Activated naive CD8-positive, alpha-beta T cell treated with anti-CD3 and anti-CD28 coated beads, Interleukin-2, amount 50 U/mL, for 16 hours (primary cell): ENCODE measurements around the gene PLCL2.
"Not testable (repeated sequence)": the region's sequence is repeated elsewhere in the genome, so short reads cannot be mapped to it uniquely, and the experiment has no call there.

Source experiments
- DNase-seq: peaks from one replicate; pipeline ENCODE4 v3.0.0-alpha.2; 2020; ENCODE audit warnings: low read depth, low spot score

Gene PLCL2

DNA sequence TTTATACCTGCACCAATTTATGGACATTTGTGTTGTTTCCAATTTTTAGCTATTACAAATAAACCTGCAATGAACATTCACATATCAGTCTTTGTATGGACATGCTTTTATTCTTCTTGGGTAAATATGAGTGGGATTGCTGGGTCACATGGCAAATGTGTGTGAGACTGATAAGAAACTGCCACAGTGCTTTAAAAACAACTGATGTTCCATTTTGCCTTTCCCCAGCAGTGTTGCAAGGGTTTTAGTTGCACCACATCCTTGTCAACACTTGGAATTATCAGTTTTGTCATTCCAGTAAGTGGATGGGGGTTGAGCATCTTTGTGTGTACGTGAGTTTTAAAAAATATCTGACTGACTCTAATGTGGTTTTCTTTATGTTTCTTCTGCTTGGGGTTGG is 191.2 kb downstream of the PLCL2 start:
- DNase-seq: no peak

DNA sequence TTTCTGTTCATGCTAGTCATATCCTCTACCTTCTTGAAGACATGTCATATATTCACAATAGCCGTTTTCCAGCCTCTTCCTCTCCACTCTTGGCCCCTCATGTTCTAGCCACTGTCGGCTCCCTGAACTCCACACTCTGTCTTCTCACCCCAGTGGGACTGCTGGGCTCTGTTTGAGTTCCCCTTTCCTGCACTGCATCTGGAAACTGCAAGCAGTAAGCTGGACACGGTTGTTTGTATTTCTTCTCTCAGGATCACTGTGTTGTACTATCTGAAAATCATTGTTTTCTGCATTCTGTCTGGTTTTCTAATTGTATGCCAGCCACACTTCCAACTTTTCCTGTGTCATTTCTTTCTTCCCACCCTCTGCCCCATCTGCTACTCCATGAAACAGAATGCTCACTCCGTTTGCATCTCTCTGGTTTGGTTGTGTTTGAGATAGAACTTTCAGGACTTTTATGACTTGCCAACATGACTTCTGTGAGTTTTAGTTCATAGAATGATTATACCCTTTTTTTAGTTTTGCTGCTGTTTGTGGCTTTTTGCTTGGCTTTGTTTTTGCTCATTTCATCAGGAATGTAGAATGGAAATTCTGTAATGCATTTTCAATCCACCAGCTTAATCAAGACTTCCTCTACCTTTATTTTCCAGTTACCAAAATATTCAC is 192.3 kb downstream of the PLCL2 start:
- no peak for DNase-seq

DNA sequence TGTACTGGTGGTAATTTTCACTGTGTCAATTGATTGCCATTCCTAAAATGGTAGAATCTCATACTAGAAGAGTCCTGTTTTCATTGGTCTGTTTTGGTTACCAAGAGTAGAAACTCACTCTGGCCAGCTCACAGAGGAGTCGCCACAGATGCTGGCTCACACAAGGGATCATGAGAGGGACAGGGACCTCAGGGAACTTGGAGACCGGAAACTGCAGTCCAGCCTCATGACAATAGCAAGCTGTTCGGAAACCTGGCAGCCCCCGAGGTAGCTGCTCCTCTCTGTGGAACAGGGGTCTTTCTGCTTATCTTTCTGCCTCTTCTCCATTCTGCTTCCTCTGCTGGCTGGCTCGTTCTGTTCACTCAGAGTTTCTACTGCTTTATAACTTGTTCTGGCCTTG is 192.9 kb downstream of the PLCL2 start:
- DNase-seq: no peak

DNA sequence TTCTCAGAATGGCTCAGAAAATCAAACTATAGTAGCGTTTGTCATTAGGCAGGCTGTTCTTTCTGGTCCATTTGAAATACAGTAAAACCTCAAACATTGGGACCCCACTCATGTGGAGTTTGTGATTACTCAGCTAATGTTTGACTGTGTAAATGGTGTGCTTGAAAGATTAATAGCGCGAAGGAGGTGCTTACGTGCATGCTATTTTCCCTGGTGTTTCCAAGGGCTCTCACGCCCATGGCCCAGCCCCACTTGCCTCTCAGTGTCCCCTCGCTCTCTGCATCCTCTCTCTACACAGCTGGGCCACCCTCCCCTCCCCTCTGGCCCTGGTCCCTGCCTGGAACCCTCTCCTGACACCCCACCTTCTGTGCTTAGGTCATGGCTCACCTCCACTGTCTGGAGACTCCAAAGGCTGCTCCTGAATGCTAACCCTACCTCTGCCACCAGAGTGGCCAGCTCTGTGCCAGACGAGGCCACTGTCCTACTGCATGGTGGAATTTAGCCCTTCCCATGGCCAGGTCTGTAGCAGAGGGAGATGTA is 194.2 kb downstream of the PLCL2 start:
- no peak for DNase-seq

GRCh38 chr3:17079933-17080332 is 195.2 kb downstream of the PLCL2 start:
- DNase-seq: no peak

DNA sequence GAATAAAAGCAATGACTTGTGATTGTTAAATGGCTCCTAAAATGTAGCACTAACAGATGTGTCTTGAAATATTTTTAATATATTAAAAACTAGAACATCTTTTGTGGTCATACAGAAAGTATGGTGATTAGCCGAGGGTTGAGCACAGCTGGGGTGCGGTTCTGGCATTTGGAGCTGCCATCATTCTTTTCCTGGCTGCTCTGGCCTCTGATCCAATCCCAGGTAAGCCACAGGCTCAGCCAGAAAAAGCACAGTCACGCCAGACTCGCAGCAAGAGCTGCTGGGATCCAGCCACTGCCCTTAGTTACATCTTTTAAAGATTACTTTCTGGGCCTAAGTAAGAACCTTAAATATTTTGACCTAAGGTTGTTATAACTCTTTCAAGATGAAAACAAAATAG is 196.8 kb downstream of the PLCL2 start:
- DNase-seq: no peak

DNA sequence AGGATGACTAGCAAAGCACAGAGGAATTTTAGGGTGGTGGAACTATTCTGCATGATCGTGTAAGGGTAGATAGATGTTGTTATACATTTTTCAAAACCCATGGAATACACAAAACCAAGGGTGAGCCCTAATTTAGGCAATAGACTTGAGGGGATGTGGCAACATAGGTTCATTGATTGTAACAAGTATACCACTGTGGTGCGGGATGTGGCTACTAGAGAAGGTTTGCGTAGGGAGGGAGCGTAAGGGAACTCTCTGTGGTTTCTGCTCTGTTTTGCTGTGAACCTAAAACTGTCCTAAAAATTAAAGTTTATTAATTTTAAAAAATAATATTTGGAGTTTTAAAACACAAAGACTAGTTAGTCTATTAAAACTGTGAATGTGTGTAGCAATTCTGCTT is 202.8 kb downstream of the PLCL2 start:
- no peak for DNase-seq

DNA sequence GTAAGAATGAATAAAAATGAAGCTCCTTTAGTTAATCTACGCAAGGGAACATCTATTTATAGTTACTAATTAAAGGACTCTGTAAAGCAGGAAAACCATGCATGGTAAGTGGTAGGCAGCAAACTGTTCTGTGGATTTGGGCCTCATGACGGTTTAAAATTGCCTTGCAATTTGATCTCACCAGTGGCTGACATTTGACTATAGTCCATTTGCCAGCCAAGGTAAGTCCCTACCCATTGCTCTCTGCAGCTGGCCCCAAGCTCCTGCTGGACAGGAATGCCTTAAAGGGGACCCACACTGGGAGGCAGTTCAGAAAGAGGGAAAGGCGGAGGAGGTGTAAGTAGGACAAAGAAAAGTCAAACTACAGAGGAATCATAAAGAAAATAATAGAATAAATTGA is 203.3 kb downstream of the PLCL2 start:
- no peak for DNase-seq

DNA sequence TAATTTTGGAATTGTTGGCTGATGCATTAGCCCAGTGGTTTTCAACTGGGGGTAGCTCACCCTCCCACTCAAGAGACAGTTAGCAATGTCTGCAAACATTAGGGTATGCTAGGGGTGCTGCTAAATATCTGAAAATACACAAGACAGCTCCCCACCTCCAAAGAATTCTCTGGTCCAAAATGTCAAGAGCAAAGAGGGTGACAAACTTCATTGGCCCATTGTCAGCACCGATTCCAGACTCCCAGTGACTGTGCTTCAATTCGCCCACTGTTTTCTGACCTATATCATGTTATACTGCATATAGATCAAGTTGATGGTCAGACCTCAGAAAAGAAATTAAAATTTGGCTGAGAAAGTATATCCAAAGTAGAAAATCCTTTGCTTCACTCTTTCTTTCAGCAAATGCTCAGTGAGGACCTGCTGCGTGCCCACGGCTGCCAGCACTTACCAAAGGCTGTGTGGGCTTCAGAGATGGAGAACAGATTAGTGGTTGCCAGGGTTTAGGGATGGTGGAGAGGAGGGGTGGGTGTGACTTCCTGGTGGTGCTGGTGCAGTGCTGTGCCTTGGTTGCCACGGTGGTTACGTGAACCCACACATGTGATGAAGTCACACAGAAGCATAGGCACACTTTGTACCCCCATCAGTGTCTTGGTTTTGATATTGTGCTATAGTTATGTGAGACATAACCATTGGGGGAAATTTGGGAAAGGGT is 204.0 kb downstream of the PLCL2 start:
- DNase-seq: no peak

GRCh38 chr3:17089314-17089700 is 204.6 kb downstream of the PLCL2 start:
- no peak for DNase-seq

DNA sequence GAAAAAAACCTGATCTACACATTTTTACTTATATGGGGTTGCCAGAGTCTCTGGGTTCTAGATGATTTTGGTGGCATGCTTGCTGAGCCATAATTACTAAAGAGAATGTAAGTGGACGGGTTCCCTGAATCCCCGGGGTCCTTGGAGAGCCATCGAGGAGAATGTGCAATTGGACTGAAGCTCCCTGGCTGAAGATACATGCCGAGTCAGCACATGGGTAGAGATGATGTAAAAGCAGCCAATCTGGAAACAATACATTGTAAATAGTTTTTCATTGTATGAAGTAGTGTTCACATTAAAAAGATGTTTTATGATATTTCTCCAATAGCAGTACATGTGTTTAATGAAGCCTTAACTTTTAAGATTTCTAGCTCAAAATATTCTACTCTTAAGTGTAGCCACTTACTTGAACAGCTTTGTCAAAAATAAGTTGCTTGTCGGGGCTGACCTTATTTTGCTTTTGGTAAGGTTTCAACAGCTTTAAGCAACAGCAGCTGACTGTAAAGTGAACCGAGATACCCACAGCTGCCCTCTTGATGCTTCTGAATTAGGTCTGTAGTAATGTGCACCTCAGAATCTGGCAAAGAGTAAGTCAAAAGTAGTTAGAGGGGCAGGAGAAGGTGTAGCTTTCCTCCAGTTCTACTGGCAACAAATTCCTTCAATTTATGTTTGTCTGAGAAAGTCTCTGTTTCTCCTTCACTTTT is 205.7 kb downstream of the PLCL2 start:
- no peak for DNase-seq

DNA sequence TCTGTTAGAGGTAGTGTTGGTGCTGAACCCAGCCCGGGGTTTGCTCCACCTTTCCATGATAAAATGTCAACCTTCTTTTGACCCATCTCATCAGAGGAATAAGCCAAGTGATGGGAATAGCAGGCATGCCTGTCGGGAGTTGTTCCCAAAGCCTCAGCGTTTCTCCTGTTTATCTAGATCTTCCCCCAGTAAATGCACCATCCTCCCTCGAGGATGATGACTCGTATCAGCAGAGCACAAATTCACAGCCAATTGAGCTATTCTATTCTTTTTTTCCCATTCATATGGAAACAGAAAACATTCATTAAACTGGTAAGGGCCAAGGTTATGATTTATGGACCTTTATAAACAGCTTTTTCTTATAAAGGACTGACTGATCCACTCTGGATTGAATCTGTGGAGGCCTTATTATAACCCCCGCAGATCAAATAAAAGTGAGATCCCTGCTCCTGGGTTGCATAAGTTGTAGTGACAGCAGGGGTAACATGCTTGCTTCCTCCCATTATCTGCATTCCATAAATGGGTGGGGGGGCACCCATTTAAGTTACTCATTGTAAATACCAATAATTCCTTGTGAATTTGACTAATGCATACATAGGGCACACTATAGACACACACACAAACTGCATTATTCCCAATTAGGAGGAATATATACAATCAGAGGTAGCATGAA is 207.3 kb downstream of the PLCL2 start:
- no peak for DNase-seq

DNA sequence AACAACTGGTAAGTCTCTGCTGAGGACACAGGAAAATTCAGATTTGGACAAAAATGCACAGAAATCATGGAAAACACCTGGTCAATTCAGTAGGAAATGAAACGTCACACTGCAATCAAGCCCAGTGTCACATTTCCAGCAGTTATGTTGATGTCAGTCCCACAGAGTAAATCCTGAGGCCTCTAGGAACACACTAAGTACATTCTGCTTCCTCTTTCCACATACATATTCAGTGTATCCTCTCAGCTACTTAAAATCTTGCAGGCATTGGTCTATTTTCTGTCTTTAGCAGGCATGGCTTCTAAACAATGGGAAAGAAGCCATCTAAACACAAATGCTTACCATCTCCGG is 207.8 kb downstream of the PLCL2 start:
- no peak for DNase-seq

- DNase-seq: no peak
Observed at GRCh38 chr3:17094551-17094950, 209.8 kb downstream of the PLCL2 start.

GRCh38 chr3:17103579-17103978 is 218.8 kb downstream of the PLCL2 start:
- DNase-seq: no peak

DNA sequence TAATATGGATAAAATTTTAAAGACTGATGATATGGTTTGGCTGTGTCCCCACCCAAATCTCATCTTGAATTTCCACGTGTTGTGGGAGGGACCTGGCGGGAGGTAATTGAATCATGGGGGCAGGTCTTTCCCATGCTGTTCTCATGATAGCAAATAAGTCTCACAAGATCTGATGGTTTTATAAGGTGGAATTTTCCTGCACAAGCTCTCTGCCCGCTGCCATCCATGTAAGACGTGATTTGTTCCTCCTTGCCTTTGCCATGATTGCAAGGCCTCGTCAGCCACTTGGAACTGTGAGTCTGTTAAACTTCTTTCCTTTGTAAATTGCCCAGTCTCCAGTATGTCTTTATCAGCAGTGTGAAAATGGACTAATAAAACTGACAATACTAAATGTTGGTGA is 222.0 kb downstream of the PLCL2 start:
- DNase-seq: not testable (repeated sequence)

GRCh38 chr3:17110660-17111396 is 226.1 kb downstream of the PLCL2 start:
- DNase-seq: no peak

GRCh38 chr3:17111586-17111985 is 226.8 kb downstream of the PLCL2 start:
- DNase-seq: no peak

GRCh38 chr3:17115186-17115585 is 230.4 kb downstream of the PLCL2 start:
- DNase-seq: no peak

DNA sequence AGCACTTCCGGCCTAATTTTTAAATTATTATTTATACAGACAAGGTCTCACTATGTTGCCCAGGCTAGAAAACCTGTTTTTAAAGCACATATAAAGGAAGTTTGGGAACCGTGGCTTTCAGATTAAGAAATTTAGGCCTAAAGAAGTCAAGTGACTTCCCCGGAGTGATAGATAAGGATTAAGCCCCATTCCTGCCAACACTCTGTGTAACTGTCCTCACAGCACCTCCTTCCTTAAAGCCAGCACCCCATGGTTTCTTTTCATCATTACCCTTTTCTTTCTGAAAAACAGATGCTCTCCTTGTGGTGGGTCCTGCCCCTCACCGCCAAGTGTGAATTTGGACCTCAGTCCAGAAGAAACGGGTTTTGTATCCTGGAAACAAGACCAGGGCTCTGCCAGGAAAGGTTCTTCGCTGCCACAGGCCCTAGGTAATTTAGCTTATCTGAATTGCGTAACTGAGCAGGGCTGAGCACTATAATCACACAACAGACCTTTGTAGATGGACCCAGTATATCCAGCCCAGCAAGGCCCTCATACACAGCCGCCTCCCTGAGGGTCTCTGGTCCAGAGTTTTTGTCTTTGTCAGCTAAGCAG is 231.3 kb downstream of the PLCL2 start:
- DNase-seq: no peak

GRCh38 chr3:17118771-17119170 is 234.0 kb downstream of the PLCL2 start:
- no peak for DNase-seq
